Hematopoietic multipotent progenitor cell treated with erythropoietin and hydrocortisone succinate and interleukin-3 and kit ligand, for 8 days (in vitro differentiated cells): ENCODE measurements around the gene HCN1.

ENCODE experiments used
- DNase-seq: peaks from one replicate; pipeline ENCODE4 v3.0.0-alpha.2; 2015

HCN1 gene

GRCh38 chr5:45696206-45696836 is at the start of gene HCN1:
TSS of gene HCN1 (minus strand) at chr5:45696380.
- DNase-seq = peak; percentile 49

- no peak for DNase-seq
Observed at GRCh38 chr5:45741110-45741509, 44.9 kb upstream of the HCN1 start.

DNA sequence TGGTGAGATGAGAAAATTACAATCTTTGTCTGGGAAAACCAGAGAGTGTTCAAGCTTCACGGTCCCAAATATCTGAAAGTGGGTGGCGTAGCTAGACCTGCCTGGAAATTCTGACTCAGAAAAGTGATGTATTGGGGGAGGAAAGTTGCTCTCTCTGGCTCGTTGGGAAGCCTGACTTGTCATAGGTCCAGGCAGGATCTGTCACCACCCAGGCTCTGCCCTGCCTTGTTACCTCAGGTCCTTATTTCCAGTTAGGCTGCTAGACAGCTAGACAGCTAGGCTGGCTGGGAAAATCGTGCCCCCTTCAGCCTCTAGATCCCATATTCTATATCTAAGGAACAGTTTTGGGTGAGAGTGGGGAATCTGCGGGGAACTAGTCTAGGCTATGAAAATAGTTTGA is 41.0 kb upstream of the HCN1 start:
- no peak for DNase-seq

DNA sequence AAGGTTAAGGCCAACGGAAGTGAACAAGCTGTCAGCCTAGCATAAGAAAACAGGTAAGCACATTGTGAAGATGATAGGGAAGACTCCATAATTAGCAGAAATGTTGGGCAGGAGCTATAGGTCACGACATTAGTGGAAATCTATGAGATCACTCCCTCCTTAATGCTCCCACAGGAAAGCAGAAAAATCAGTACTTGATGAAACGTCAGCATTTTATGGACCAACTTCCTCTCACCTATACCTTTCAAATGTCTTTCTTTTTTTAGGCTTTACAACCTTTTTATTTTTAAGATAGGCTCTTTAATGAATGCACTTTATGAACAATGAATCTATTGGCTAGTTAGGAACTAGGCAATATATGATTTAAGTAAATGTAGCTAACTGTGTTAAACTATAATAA is 29.4 kb upstream of the HCN1 start:
- no peak for DNase-seq

- no peak for DNase-seq
Observed at GRCh38 chr5:45697201-45697600, 1.0 kb upstream of the HCN1 start.

- no peak for DNase-seq
Observed at GRCh38 chr5:45695804-45696156, 400 bp downstream of the HCN1 start.

GRCh38 chr5:45694971-45695803 is 993 bp downstream of the HCN1 start:
- no peak for DNase-seq

DNA sequence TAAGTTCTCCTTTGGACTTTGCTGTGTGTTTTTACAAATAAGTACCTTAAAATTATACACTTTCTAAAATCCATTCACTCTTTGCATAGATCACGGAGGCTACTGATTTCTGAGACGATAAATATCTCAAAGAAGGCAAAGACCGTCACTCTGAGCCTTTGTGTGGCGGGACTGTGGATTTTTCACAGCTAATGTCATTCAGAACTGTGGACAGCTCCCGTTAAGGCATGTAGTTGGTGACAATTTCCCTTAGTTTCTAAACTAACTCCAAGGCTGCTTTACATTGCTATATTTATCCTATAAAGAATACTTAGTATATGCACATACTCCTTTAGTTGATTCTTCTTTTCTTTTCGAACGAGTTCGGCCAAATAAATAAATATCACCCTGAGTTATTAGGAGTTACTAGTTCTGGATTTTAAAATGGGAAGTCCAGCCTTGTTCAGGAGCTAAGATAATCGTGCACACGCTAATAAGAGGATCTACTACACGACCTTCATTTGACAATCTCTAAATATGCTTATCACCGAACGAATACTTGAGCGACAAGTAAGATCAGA is 1.8 kb downstream of the HCN1 start:
- DNase-seq = no peak

DNA sequence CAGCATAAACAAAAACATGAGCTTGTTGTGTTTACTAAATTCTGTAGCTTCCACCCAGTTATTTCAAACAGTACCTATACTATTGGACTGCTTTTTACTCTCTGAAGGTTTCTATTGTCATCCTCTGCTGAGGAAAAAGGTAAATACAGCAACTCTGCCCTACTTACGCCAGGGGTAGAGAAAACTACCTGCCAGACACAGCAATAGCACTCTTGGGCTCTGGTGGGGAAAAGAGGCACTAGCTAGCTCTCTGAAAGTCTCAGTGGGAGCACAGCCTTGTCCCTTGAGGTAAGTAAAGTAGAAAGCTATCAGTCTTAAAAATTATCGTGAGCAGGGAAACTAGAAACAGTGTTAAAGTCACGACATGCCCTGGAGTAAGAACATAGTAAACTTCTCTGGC is 3.7 kb downstream of the HCN1 start:
- no peak for DNase-seq

GRCh38 chr5:45691656-45692055 is 4.5 kb downstream of the HCN1 start:
- no peak for DNase-seq

GRCh38 chr5:45687701-45688100 is 8.5 kb downstream of the HCN1 start:
- DNase-seq = no peak

DNA sequence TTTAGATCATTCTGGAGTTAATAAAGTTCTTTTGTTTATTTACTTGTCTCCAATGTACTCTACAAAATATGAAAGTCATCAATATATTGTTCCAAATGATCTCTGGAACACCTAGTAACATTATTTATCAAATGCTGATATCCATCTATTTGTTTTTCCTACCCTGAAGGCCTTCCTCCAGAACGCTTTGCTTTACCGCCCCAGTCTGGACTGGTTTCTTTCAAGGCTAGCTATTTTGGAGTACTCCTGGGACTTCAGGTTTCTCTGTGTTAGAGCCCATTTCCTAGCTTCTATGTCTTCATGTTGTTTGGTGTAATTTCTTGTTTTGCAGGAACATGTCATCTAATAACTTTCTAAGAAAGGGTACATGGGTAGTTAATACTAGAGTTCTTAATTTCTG is 9.6 kb downstream of the HCN1 start:
- DNase-seq = no peak

DNA sequence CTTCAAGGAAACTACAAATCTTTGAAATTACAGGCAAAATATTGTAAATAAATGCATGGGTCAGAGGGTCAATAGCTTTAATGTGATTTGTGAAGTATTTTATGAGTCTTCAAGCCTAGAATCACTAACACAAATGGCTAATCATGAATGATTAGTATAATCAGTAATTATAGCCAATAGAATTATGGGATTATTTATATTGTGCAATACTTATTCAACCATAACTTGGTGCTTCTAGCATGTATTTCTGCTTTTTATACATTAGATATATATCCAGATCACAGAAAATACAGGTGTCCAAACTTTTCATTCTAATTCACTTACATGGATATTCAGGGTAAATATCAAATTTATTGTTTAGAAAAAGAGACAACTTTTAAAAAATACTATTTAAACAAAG is 12.1 kb downstream of the HCN1 start:
- no peak for DNase-seq

- DNase-seq = no peak
Observed at GRCh38 chr5:45680950-45681349, 15.2 kb downstream of the HCN1 start.

DNA sequence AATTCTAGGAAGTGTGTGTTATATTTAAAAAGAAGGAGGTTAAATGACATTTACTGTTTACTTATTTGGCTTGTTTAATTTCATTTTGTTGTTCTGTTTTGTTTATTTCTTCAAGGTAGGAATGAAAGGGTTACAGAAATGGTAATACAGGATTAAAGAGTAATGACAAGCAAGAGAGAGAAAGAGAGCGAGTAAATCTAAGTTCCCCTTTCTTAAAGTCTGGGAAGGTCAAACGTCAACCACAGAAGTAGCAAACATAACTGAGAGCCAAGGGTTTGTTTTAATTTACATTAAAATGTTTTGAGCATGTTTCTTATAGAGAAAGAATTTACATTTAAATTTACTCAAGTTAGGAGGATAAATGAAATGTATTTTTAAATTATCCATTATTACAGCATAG is 18.7 kb downstream of the HCN1 start:
- no peak for DNase-seq

- DNase-seq = no peak
Observed at GRCh38 chr5:45672271-45672670, 23.9 kb downstream of the HCN1 start.

- no peak for DNase-seq
Observed at GRCh38 chr5:45648744-45649143, 47.4 kb downstream of the HCN1 start.

GRCh38 chr5:45643056-45643455 is 53.1 kb downstream of the HCN1 start:
- no peak for DNase-seq

GRCh38 chr5:45642370-45642769 is 53.8 kb downstream of the HCN1 start:
- DNase-seq = no peak

DNA sequence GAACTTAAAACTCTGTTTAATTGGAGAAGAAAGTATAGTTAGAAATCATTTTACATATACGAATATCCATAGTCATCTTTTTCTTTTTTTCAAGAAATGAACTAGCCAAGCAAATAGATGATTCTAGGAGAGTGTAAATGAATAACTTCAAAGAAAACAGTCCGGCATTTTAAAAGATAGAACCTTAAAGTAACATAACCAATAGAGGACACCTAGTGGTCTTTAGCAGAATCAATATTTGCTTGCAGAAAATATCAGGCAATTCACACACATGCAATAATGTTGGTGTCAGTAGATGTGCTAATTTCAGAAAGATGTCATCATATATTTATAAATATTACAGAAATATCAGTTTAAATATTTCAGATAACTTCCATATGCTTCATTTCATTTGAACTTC is 57.1 kb downstream of the HCN1 start:
- DNase-seq = no peak

- no peak for DNase-seq
Observed at GRCh38 chr5:45627076-45627656, 69.0 kb downstream of the HCN1 start.

DNA sequence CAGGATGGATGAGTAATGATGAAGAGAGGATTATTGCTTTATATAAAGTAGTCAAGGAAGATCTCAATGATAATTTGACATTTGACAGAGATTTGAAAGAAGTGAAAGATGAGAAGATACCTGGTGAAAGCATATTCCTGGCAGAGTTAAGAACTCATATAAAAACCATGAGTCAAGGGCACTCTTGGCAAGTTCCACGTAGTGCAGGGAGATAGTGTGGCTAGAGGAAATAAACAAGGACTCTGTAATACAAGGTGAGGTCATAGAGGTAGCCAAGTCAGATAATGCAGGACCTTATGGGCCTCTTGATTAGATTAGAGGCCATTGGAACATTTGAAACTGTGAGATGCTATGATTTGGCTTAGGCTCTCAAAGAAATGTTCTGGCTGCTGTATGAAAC is 72.3 kb downstream of the HCN1 start:
- no peak for DNase-seq

DNA sequence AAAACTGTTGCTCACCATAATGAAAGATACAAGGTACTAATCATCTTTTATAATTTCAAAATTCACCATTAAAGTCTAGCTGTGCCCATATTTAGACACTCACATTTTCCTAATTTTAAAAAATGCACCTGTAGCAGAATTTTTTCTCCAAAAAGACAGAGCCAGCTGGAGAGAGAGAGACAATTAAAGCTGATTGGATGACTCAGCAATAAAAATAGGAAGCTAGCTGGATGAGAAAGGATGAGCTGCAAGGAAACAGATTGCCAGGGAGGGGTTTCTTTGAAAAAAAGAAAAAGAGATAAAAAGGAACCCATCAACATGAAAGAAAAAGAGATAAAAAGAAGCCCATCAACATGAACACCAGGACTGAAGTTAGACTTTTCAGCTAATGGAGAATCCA is 73.8 kb downstream of the HCN1 start:
- DNase-seq = no peak

- DNase-seq = no peak
Observed at GRCh38 chr5:45617859-45618416, 78.2 kb downstream of the HCN1 start.
